PC-3 (cell line): ENCODE results near the gene PAGE2B.

ENCODE experiments used
- CTCF ChIP-seq: fragments of 300-600 bp; sonication (generic); conservative IDR thresholded peaks from 2 replicates; pipeline ENCODE4 v1.5.1; 2017; ENCODE audit warnings: antibody characterized with exemption, low read depth, mild to moderate bottlenecking, low read length
- EZH2 ChIP-seq: fragments of 300-600 bp; sonication (generic); IDR thresholded peaks from one replicate; pipeline ENCODE4 v1.6.1; 2017; ENCODE audit warnings: antibody characterized with exemption, mild to moderate bottlenecking, low read length; ENCODE audit not compliant: unreplicated experiment
- EZH2phosphoT487 ChIP-seq: fragments of 300-600 bp; sonication (generic); IDR thresholded peaks from 2 replicates; pipeline ENCODE4 v1.6.1; 2018; ENCODE audit warnings: mild to moderate bottlenecking, antibody characterized with exemption, low read length, borderline replicate concordance

- TF ChIP-seq CTCF = no peak
- no peak for TF ChIP-seq EZH2phosphoT487
- no peak for TF ChIP-seq EZH2
Measured at GRCh38 chrX:55109306-55109705, 34.5 kb downstream of the PAGE2B start.
